Midbrain (tissue), 1 donor: Measurements from ENCODE around the gene TMEM121B.
"Not testable (repeated sequence)": the region's sequence is repeated elsewhere in the genome, so short reads cannot be mapped to it uniquely, and the experiment has no call there.

Source experiments
- DNase-seq: peaks from one replicate; lab custom pipeline; 2025; lab: John Stamatoyannopoulos, UW

Gene TMEM121B

GRCh38 chr22:17121233-17122195 is at the start of gene TMEM121B:
Gene TMEM121B, minus strand, starts transcription at chr22:17121360. Its CDS starts 233 bp downstream, at chr22:17121127.
- peak; percentile 72 for DNase-seq

GRCh38 chr22:17167486-17167885 is 46.3 kb upstream of the TMEM121B start:
- peak; percentile 50 for DNase-seq

- DNase-seq: no peak
Observed at GRCh38 chr22:17164392-17165024, 43.3 kb upstream of the TMEM121B start.

- no peak for DNase-seq
Observed at GRCh38 chr22:17162731-17163130, 41.6 kb upstream of the TMEM121B start.

GRCh38 chr22:17161991-17162390 is 40.8 kb upstream of the TMEM121B start:
- no peak for DNase-seq

- peak; percentile 44 for DNase-seq
Observed at GRCh38 chr22:17159504-17159951, 38.4 kb upstream of the TMEM121B start.

- peak; percentile 89 for DNase-seq
Observed at GRCh38 chr22:17158568-17159503, 37.7 kb upstream of the TMEM121B start, which contains the start of gene HDHD5. Gene HDHD5, minus strand, starts transcription at chr22:17159277. Its CDS starts 26 bp downstream, at chr22:17159251.

- no peak for DNase-seq
Observed at GRCh38 chr22:17158176-17158567, 37.0 kb upstream of the TMEM121B start.

- DNase-seq: no peak
Observed at GRCh38 chr22:17157714-17158113, 36.6 kb upstream of the TMEM121B start.

- DNase-seq: no peak
Observed at GRCh38 chr22:17155941-17156340, 34.8 kb upstream of the TMEM121B start.

- DNase-seq: no peak
Observed at GRCh38 chr22:17152971-17153370, 31.8 kb upstream of the TMEM121B start.

GRCh38 chr22:17152340-17152739 is 31.2 kb upstream of the TMEM121B start:
- DNase-seq: no peak

GRCh38 chr22:17149076-17149815 is 28.1 kb upstream of the TMEM121B start:
- DNase-seq: no peak

- DNase-seq: not testable (repeated sequence)
Observed at GRCh38 chr22:17147458-17147857, 26.3 kb upstream of the TMEM121B start.

- DNase-seq: no peak
Observed at GRCh38 chr22:17145021-17145680, 24.0 kb upstream of the TMEM121B start.

GRCh38 chr22:17143826-17144225 is 22.7 kb upstream of the TMEM121B start:
- no peak for DNase-seq

GRCh38 chr22:17143101-17143500 is 21.9 kb upstream of the TMEM121B start:
- DNase-seq: no peak

- DNase-seq: no peak
Observed at GRCh38 chr22:17140826-17141766, 19.9 kb upstream of the TMEM121B start.

- no peak for DNase-seq
Observed at GRCh38 chr22:17140022-17140421, 18.9 kb upstream of the TMEM121B start.
